Left cardiac atrium (tissue), 4 donors: ENCODE results near the gene SMG9. TPM values are rescaled to one million over a fixed set of nuclear protein-coding genes. Genes with fewer than 3 reads are reported as not detected.

Source experiments
- ATAC-seq, 2 donors: fragments of 200-7000 bp; cut with Tn5 transposase; one replicate each; pipeline ENCODE4 v1.9.1; 2020; ENCODE audit warnings: mild to moderate bottlenecking in 2 of 2, moderate library complexity in 2 of 2
- DNase-seq: peaks from one replicate; pipeline ENCODE4 v3.0.0-alpha.2; 2020
- intact Hi-C, 2 donors: fragments of 100-400 bp; cut with DNase I; formaldehyde crosslinking; loops; one replicate each; pipeline versions ENCODE4 v1.14.1 to v1.15.1; 2022 to 2023
- total RNA-seq, 2 donors: library from RNA; stranded (reverse); fragmentation: NEBNext Ultra II Directional; extraction: Animal tissue kit (Norgen Biotek cat#: 25700); gene quantifications; one replicate each; pipeline ENCODE4 v1.2.1, GENCODE V29; 2021
- donor health status: DM: no; HTN: yes; CAD: no.
- donor health status: DM: no; HTN: yes; CAD: no; lungs with severe emphysema.
- donor health status: DM: yes; HTN: yes; CAD: no.
- donor health status: Dilated cardiomyopathy.

The SMG9 gene
- total RNA-seq, 2 donors from 2014 or later, result 19.4 to 22.1 TPM

- intact Hi-C loops, result no loop called here
- ATAC-seq (no peak), DNase-seq (no peak)
These were observed 41.6 kb downstream of the SMG9 start for GRCh38 chr19:43713208-43713607.

GRCh38 chr19:43711751-43712355 lies 42.9 kb downstream of the SMG9 start:
- ATAC-seq, result no peak
- intact Hi-C loops, result no loop called here
- no peak for DNase-seq

DNA sequence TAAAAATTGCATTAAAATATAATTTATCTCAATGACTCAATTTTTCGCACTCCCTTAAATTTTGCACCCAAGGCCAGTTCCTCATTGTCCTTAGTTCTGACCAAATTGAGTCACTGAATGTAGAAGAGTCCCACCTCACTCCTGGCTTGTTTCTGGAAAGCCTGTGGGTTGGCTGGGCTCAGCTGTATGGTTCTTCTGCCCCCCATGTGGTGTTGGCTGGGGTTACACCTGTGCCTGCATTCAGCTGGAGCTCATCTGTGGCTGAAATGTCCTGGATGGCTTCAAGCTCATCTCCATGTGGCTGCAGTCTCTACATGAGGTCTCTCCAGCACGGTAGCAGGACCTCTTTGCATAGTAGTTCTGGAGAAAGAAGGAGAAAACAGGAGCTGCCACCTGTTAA lies 46.0 kb downstream of the SMG9 start:
- ATAC-seq, result no peak
- intact Hi-C loops, result no loop called here
- DNase-seq, result no peak

- ATAC-seq (no peak), DNase-seq (no peak)
- intact Hi-C loops, result no loop called here
These were observed 47.5 kb downstream of the SMG9 start for GRCh38 chr19:43707158-43707712.

DNA sequence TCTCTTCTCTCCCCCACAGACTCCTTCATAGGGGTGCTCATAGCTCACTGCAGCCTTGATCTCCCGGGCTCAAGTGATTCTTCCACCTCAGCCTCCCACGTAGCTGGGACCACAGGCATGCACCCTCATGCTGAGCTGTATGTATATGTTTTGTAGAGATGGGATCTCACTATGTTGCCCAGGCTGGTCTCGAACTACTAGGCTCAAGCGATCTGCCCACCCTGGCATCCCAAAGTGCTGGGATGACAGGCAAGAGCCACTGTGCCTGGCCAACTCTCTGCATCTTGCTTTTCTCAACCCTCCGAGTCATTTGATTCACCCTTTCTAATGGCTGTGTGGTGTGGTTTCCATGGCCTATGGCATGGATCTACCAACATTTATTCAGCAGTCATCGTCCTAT lies 49.0 kb downstream of the SMG9 start:
- DNase-seq (no peak), ATAC-seq (no peak)
- intact Hi-C loops, result no loop called here

DNA sequence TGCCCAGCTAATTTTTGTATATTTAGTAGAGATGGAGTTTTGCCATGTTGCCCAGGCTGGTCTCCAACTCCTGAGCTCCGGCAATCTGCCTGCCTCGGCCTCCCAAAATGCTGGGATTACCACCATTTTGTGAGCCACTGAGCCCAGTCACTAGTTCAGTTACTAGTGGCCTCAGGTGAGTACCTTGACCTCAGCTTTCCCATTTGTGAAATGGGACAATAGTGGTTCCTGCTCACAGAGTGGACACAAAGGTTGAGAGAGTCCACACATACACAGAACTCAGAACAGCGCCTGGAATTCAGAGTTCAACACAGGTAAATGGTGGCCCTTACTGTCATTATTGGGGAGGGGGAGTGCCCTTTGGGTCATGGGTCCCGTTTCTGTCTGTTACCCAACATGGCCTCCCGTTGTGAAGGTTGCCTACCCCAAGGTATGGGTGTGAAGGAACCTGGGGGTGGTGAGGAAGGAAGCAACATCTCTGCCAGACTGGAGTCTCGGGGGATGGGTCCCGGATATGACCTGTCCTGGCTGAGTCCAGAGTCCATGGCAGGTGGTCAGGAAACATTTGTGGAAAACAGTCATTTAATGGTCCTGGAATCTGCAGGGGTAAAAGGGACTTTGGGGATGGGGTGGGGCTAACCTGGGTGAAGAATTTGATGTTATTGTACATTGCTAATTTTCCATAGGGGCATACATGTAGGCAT lies 50.6 kb downstream of the SMG9 start:
- intact Hi-C loops, result no loop called here
- ATAC-seq (no peak), DNase-seq (no peak)

GRCh38 chr19:43700395-43701000 lies 54.3 kb downstream of the SMG9 start:
- DNase-seq (peak; percentile 62), ATAC-seq (peak; percentile 66 to 70)
- intact Hi-C loops, result no loop called here

- intact Hi-C loops, result no loop called here
- DNase-seq, result peak; percentile 46
- ATAC-seq, result peak; percentile 28 to 36
These were observed 55.0 kb downstream of the SMG9 start for GRCh38 chr19:43699506-43700394.

GRCh38 chr19:43697295-43697694 lies 57.5 kb downstream of the SMG9 start:
- no peak for DNase-seq
- no peak for ATAC-seq
- intact Hi-C loops, result no loop called here

- intact Hi-C loops, result no loop called here
- no peak for ATAC-seq
- DNase-seq, result no peak
These were observed 58.6 kb downstream of the SMG9 start for GRCh38 chr19:43695985-43696704.

DNA sequence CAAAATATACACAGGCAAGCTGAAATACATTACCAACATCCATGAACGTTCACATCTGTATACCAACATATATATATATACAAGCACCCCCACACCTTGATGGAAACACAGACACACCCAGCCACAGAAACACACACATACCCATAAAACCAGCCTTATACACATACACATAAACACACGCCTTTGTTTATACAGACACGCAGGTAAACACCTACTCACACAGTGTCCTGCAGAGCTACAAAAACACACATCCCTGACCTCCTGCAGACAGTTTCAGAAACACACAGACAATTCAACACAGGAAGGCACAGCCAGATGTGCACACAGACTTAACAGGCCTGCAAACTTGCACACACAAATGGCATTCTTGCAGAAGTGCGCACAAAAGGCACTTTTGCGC lies 60.2 kb downstream of the SMG9 start:
- intact Hi-C loops, result no loop called here
- DNase-seq (no peak), ATAC-seq (no peak)

DNA sequence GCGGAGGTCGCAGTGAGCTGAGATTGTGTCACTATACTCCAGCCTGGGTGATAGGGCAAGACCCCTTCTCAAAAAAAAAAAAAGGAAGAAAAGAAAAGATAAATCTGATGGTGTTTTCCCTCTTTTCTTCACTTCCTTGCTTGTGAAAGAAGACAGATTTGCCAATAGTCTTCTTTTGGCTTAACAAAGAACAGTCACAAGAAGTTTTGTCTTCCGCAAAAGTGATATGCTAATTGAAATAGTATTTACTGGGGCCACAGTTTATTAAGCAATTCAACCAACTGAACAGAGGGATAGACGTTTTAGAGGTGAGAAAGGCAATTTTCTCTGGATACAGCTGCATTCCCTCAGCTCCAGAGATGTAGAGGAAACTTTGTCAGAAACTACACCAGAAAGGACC lies 61.9 kb downstream of the SMG9 start:
- no peak for ATAC-seq
- intact Hi-C loops, result no loop called here
- DNase-seq, result no peak

- no peak for ATAC-seq
- DNase-seq, result no peak
- intact Hi-C loops, result no loop called here
These were observed 62.4 kb downstream of the SMG9 start for GRCh38 chr19:43692385-43692784.

- DNase-seq, result no peak
- intact Hi-C loops, result no loop called here
- no peak for ATAC-seq
These were observed 63.0 kb downstream of the SMG9 start for GRCh38 chr19:43691755-43692154.

GRCh38 chr19:43690890-43691289 lies 63.9 kb downstream of the SMG9 start:
- ATAC-seq, result no peak
- intact Hi-C loops, result no loop called here
- DNase-seq, result no peak

GRCh38 chr19:43690444-43690843 lies 64.3 kb downstream of the SMG9 start:
- ATAC-seq (no peak), DNase-seq (no peak)
- intact Hi-C loops, result no loop called here

- intact Hi-C loops, result no loop called here
- DNase-seq, result no peak
- no peak for ATAC-seq
These were observed 66.6 kb downstream of the SMG9 start for GRCh38 chr19:43688059-43688701.

DNA sequence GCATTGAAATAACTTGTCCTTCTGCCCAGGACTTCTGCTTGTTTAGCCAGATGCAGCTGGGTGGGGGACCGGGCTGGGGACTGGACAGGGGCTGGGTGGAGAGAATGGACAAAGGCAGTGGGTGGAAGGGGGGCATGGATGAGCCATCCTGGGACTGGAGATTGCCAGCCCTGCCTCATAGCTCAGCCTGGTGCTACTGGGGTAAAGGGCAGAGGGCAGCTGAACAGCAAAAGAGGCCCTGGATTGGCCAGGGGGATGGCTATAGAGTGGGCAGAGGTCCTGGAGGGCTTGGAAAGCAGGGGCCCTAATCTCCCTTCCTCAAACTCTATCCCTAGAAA lies 67.1 kb downstream of the SMG9 start:
- ATAC-seq (no peak), DNase-seq (no peak)
- intact Hi-C loops, result no loop called here

GRCh38 chr19:43684326-43684725 lies 70.4 kb downstream of the SMG9 start:
- no peak for DNase-seq
- ATAC-seq, result no peak
- intact Hi-C loops, result no loop called here
